Stimulated activated CD8-positive, alpha-beta memory T cell treated with anti-CD3 and anti-CD28 coated beads, Interleukin-12 subunit alpha, Interleukin-12 subunit beta, amount 100 ng/mL, for 4 hours (primary cell): ENCODE results near the gene GALNT15.

Source experiments
- DNase-seq: peaks from one replicate; pipeline ENCODE4 v3.0.0-alpha.2; 2020; ENCODE audit warnings: low read depth

GALNT15 gene

GRCh38 chr3:16174389-16174788, at the start of gene GALNT15:
TSS of gene GALNT15 (plus strand) at chr3:16174680. CDS start at chr3:16175152, 472 bp downstream.
- DNase-seq, result no peak

GRCh38 chr3:16126634-16127033, 47.8 kb upstream of the GALNT15 start:
- DNase-seq, result no peak

- no peak for DNase-seq
These were observed 47.2 kb upstream of the GALNT15 start for GRCh38 chr3:16127249-16127648.

DNA sequence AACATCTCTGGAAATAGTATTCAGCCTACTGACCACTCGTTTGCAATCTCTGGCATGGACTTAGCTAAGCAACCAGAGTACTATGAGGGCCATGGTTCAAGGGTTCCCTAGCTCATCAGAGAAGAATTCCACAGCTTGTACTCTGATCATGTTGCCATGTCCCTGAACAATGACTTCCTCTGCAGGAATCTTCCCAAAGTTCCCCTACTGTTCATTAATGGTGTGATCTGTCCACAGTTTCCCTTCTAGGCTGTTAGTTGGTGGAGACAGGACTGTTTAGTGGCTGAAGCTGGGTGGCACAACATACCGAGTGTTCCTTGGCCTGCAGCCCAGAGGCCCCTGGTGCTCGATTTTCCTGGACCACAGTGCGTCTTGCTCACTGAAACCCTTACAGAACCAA, 44.4 kb upstream of the GALNT15 start:
- DNase-seq, result no peak

DNA sequence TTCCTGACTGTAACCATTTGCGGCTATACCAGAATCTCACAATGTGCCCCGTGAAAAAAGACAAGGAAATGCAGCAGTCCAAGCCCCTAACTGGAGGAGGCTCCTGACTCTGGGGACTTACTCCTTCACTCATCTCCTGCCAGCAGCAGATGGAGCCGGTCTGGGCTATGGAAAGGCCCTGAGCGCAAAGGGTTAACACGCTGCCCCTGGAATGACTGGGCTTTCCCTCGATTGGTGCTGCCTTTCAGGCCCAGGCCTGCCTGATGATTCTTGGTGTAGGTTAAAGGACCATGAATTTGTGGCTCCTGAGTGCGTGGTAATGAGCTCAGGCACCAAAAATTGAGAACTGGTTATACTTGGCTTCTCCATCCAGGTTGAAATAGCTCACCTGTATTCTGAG, 42.3 kb upstream of the GALNT15 start:
- DNase-seq, result no peak

DNA sequence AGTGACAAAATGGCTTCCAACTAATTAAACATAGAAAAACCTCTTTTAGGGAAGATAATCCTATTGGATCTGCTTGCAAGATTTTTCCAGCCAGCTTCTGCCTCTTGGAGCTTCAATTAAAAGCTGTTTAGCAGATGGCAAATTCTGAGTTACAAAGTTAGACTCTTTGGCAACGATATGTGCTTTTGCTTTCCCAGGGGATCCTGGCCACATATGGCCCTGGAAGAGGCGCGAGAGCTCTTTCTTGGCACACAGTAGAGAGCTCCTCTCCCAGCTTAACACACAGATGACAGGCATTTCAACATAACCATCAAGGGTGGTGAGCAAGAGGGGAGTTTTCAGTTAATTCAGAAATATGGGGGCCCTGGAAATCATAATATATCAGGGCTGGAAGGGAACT, 41.6 kb upstream of the GALNT15 start:
- no peak for DNase-seq

DNA sequence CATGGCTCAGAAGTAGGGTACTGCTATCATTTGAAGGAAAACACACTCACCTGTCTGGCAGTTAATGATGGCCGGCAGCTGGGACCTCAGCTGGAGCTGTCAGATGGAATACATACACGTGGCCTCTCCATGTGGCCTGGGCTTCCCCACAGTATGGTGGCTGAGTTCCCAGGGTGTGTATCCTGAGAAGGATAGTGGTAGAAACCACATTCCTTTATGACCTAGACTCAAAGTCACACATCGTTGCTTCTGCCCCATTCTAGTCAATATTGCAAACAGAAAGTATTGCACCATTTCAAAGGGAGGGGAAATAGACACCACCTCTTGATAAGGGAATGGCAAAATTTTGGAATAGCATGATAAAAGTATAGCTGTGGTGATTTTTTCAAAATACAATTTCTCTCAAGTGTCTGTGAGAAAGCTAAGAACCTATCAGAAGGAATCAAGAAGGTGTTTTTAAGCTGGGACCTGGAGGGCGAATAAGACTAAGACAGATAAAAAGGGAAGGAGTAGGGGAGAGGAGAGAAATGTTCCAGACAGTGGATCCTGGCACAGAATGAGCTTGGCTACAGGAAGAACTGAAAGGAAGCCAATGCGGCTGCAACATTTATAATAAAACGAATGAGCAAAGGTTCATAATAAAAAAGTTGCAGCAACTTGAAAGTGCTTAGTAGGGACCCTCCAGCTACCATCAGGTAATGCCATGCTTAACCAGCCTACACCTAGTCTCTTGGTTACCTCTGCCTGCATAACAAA, 40.1 kb upstream of the GALNT15 start:
- no peak for DNase-seq

GRCh38 chr3:16136055-16136454, 38.4 kb upstream of the GALNT15 start:
- no peak for DNase-seq

- no peak for DNase-seq
These were observed 37.4 kb upstream of the GALNT15 start for GRCh38 chr3:16137044-16137443.

DNA sequence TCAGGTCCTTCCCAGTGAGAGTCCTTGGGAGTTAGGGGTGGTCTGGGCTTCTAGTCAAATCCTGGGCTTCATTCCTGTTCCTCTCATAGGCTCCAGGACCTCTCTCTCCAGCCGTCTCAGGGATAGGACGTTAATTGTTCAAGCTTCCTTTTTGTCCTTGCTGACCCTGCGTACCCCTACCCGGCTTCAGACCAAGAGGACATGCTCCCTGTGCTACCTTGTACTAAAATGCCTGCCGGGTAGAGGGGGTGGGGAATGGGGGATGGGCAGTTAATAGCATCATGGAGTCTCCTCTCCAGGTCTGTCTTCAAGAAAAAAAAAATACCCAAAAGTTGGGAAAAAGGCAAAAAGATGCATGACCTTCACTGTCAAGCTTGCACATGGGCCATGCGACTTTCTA, 36.5 kb upstream of the GALNT15 start:
- no peak for DNase-seq

DNA sequence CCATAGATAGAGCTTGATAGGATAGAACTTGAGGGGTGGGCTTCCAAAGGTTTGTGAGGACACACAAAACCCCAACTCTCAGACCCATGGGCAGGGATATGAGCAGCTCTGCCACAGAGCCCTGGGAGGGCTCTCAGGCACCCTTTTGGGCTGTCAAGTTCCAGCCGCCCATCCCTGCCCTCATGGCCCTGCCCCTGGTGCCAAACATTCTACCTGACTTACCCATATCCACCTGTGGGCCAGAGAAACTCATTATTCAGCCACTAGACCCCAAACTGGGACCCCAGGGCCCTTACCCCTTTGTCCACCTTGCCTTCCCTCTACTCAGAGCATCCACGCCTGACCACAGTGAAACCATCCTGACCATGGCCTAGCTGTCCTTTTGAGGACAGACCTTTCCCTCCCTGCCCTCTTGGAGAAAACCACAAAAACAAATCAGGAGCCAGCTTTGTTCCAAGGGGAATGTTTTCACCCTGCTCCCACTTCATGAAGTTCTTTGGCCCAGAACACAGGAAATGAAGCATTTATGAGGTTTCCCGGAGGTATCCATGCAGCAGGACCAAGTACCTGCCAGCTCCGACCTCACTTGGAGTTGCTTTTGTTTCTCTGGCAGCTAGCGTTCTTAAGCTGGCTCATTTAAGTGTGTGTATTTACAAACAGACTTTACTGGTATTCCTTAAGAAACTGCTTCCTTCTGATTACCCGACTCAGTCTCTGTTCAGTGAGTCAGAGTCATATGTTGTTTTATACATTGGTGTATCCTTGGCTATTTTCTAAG, 34.2 kb upstream of the GALNT15 start:
- DNase-seq, result no peak

GRCh38 chr3:16140894-16141285, 33.6 kb upstream of the GALNT15 start:
- no peak for DNase-seq

DNA sequence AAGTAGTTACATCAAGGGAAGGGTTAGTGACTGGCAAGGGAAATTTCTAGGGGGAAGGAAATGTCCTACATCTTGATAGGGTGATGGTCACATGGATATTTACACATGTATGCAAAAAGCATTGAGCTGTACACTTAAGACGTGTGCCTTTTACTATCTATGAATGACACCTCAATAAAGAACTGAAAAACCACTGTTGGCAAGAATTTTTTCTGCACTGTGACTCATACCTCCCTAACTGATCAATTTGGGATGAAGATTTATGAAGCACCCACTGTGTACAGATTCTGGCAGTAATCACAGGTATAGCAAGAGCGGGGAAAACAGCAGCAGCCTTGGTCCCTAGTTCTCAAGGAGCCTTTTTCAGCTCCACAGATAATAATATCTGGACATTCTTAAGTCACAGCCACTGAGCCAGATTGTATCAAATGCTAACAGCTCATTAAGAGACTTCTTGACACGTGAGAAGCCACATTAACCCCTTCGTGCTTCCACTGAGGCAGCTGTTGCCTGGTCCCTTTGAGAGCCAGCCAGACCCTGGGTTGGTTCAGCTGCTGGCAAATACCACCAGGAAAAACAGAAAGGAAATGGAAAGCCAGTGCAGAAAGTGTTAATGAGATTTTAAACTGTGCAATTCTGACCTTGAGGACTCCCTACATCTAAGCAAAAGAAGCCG, 32.0 kb upstream of the GALNT15 start:
- DNase-seq, result no peak

DNA sequence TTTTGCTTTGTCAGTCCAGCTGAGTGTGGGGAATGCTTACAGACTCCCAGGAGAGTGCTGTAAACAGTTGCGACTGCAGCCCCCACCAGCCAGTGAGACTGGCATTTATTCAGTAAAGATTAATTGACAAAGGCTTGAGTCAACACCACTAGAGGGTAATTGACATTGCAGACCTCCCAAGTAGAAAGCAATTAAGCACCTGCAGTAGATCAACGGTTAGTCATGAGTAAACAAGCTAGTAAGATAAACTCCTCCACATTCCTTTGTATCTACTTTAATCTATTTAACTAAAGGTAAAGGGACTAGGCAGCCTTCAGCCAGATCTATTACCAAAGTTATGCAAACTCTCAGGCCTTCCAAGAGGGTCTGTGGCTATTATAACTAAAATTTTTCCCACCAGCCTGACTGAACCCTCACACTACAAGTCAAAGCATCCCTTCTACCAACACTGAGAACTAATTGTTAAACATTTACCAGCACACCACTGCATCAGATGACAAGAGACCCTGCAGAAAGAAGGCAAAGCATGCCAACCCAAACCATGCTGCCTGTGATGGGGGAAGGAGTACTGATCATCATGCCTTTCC, 30.5 kb upstream of the GALNT15 start:
- no peak for DNase-seq

DNA sequence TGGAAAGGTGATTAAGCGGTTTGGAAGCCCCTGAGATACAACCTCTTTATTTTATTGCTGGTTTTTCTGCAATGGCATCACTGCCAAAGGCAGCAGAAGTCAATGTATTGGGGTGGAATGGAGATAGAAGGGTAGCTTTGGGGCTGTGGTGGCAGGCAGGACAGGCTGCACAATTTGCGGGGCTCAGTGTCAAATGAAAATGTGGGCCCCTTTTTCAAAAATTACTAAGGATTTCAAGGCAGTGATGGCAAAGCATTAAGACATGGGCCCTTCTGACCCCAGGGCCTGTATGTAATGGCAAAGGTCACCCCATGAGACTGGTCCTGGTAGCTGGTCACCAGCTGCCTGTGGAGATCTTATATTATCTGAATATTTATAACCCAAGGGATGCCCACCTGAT, 29.3 kb upstream of the GALNT15 start:
- no peak for DNase-seq

- no peak for DNase-seq
These were observed 28.3 kb upstream of the GALNT15 start for GRCh38 chr3:16146015-16146730.

DNA sequence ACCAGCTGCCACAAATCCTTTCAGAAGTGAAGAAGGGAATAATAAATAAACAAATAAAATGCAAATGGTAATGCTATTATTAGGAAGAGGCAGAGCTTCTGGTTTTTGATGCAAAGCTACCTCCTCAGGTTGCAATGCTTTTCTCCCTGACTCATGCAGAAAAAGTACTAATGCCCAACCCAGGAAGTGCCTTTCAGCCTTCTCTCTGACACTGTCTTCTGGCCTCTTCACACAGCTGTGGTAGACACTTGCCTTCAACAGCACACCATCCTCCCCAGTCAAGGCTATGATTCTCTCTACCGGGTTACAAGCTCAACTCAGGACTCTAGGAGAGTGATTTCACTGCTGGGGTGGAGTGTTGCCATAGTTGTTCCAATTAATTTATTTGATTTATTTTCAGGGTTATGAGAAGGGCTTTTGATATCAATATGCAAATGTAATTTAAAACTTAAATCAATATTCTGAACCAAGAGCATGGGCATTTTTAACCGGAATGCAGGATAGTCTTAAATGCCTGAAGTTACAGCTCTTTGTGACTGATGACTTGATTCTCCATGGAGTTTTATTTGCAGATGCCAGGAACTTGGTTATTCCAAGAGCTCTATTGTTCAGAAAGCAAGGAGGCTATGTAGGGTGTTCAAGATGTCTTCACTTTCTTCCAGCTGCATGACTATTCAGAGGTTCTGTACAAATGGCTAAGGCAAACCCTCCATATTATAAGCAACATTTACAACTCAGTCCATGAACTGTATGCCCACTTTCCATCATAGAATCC, 27.1 kb upstream of the GALNT15 start:
- DNase-seq, result no peak

DNA sequence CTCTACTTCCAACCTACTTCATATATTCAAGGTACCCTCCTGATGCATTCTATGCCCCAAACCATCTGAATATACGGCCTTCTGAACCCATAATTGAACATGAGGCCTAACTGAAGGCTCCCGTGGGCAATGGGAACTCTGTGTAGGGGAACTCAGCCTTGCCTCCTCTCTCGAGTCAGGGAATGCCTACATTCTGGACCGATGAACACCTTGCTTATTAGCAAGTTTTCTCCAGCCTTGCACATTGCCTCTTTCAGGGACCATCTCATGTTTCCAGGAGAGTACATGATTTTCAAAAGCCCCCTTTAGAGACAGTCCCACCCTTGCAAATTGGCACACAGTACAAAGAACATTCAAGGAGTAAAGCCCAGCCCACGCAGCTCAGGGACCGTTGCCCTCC, 26.3 kb upstream of the GALNT15 start:
- no peak for DNase-seq

- DNase-seq, result no peak
These were observed 25.7 kb upstream of the GALNT15 start for GRCh38 chr3:16148783-16149182.

GRCh38 chr3:16150285-16150684, 24.2 kb upstream of the GALNT15 start:
- DNase-seq, result no peak

DNA sequence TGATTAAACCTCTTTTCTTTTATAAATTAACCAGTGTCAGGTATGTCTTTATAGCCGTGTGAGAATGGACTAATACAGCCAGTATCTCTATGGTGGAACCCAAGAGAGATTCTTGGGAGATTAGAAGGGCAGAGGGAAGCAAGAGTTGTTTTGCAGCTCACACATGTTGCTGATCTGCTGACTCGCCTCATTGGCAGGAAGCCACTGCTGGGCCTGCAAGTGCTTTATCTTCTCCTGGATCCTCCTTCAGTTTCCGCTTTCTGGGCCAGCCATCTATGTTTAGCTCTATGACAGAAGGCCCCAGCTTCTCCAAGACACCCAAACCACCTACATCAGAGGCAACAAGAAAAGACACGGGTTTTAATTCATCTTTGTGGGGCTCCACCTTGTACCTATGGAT, 23.4 kb upstream of the GALNT15 start:
- no peak for DNase-seq
